Loucy (cell line): ENCODE data around the gene RBKS.

Experiments
- CTCF ChIP-seq: fragments of 200-600 bp; sonication (generic); conservative IDR thresholded peaks from 2 replicates; pipeline ENCODE4 v1.5.1; 2014; ENCODE audit warnings: mild to moderate bottlenecking, antibody characterized with exemption, low read length
- EZH2phosphoT487 ChIP-seq: fragments of 200-600 bp; IDR thresholded peaks from 2 replicates; pipeline ENCODE4 v1.6.1; 2018; ENCODE audit warnings: antibody characterized with exemption, mild to moderate bottlenecking, moderate library complexity, borderline replicate concordance

- no peak for TF ChIP-seq CTCF
- no peak for TF ChIP-seq EZH2phosphoT487
Measured at GRCh38 chr2:27763907-27764267, 126.3 kb downstream of the RBKS start.
